K562 (cell line): ENCODE measurements around the gene PRPS1L1. TPM values are rescaled to one million over a fixed set of nuclear protein-coding genes. Genes with fewer than 3 reads are reported as not detected.

Experiments
- ATAC-seq: fragments of 200-7000 bp; cut with Tn5 transposase; 3 replicates; pipeline ENCODE4 v1.9.1; 2020; ENCODE audit warnings: moderate library complexity
- BruUV-seq: library from RNA; stranded (reverse); fragments of 400-500 nt; replicated peaks from 2 replicates; lab custom pipeline; 2021; lab: Mats Ljungman, UMichigan
- CTCF ChIA-PET: fragments of 300-600 bp; formaldehyde crosslinking; extraction: SDS; loops from one replicate; lab custom pipeline; 2021; ENCODE audit warnings: low intra/inter-chr PET ratio; lab: Yijun Ruan, JAX
- POLR2A ChIA-PET: fragments of 300-600, 350-650 bp; sonication (Branson Sonifier 250); formaldehyde crosslinking; extraction: SDS; loops from one replicate; lab custom pipeline; 2021; ENCODE audit warnings: antibody characterized with exemption, inconsistent platforms; lab: Yijun Ruan, JAX
- DNase-seq, 4 experiments: peaks; one replicate each; pipeline versions ENCODE4 v3.0.0 to v3.0.0-alpha.2; 2011 to 2018; ENCODE audit warnings: low spot score in 3 of 4, mixed read lengths in 3 of 4; ENCODE audit errors: extremely low read depth in 1 of 4
- FAIRE-seq: peaks from 2 replicates; lab custom pipeline; 2011; peaks lifted over from hg19 to GRCh38; lab: Jason Lieb, UNC
- H2AFZ ChIP-seq: 2 replicates; pipeline ENCODE4 v1.6.0; 2011; ENCODE audit warnings: low read depth, low read length, control low read depth, inconsistent platforms
- H3K27ac ChIP-seq: fragments of 200-600 bp; 3 replicates; pipeline ENCODE4 v1.8.0; 2011; ENCODE audit warnings: low read depth, mild to moderate bottlenecking, control low read depth, inconsistent platforms, low read length, moderate library complexity, mixed read lengths; ENCODE audit errors: extremely low read depth
- H3K27me3 ChIP-seq, 2 experiments: fragments of 300-600 bp in 1 of 2; 2 replicates in 1 of 2; 3 replicates in 1 of 2; pipeline versions ENCODE4 v1.6.0 to v1.8.0; 2011; ENCODE audit warnings: inconsistent platforms in 2 of 2, low read length in 2 of 2, mild to moderate bottlenecking in 1 of 2, mixed read lengths in 1 of 2, moderate library complexity in 1 of 2; ENCODE audit not compliant: control insufficient read depth in 2 of 2, insufficient read depth in 2 of 2
- H3K36me3 ChIP-seq: fragments of 300-600 bp; 3 replicates; pipeline ENCODE4 v1.8.0; 2011; ENCODE audit warnings: mild to moderate bottlenecking, low read length, inconsistent platforms; ENCODE audit not compliant: control insufficient read depth, insufficient read depth
- H3K4me1 ChIP-seq, 2 experiments: fragments of 200-600 bp in 1 of 2; replicated peaks in 1 of 2; 2 replicates in 1 of 2; 3 replicates in 1 of 2; pipeline versions ENCODE4 v1.5.1 to v1.8.0; 2011; ENCODE audit warnings: inconsistent platforms in 2 of 2, low read length in 2 of 2, mild to moderate bottlenecking in 1 of 2, mixed read lengths in 1 of 2, moderate library complexity in 1 of 2; ENCODE audit not compliant: control insufficient read depth in 2 of 2, insufficient read depth in 2 of 2
- H3K4me2 ChIP-seq: 2 replicates; pipeline ENCODE4 v1.6.1; 2011; ENCODE audit warnings: low read length, control low read depth, inconsistent platforms, mixed read lengths; ENCODE audit not compliant: insufficient read depth
- H3K4me3 ChIP-seq: fragments of 200-600 bp; sonication (generic), shearing (Covaris generic); 2 replicates; pipeline ENCODE4 v1.5.1; 2016; ENCODE audit warnings: control low read depth, inconsistent platforms
- H3K79me2 ChIP-seq: fragments of 200-600 bp; 3 replicates; pipeline ENCODE4 v1.8.0; 2011; ENCODE audit warnings: low read length, inconsistent platforms; ENCODE audit not compliant: control insufficient read depth, insufficient read depth
- H3K9ac ChIP-seq, 2 experiments: 2 replicates each; pipeline versions ENCODE4 v1.6.0 to v1.6.1; 2011; ENCODE audit warnings: low read depth in 2 of 2, low read length in 2 of 2, control low read depth in 1 of 2, inconsistent platforms in 1 of 2, mild to moderate bottlenecking in 1 of 2, mixed read lengths in 1 of 2; ENCODE audit not compliant: insufficient read depth in 1 of 2
- H3K9me1 ChIP-seq: one replicate; pipeline ENCODE4 v1.6.0; 2011; ENCODE audit warnings: inconsistent platforms, mild to moderate bottlenecking, low read length, moderate library complexity; ENCODE audit not compliant: control insufficient read depth, insufficient read depth
- H3K9me3 ChIP-seq: replicated peaks from 2 replicates; pipeline ENCODE4 v1.5.1; 2011; ENCODE audit warnings: low read depth, low read length, inconsistent platforms; ENCODE audit not compliant: control insufficient read depth, insufficient read depth
- H4K20me1 ChIP-seq: replicated peaks from 2 replicates; pipeline ENCODE4 v1.6.1; 2011; ENCODE audit warnings: low read length, inconsistent platforms, mixed read lengths; ENCODE audit not compliant: control insufficient read depth, insufficient read depth
- CHD7 ChIP-seq: fragments of 200-600 bp; sonication (generic); IDR thresholded peaks from one replicate; pipeline ENCODE4 v1.6.1; 2012; ENCODE audit warnings: mild to moderate bottlenecking, low read depth, low read length, inconsistent platforms
- ILK ChIP-seq: fragments of 450-650 bp; IDR thresholded peaks from 2 replicates; pipeline ENCODE4 v1.6.1; 2016; ENCODE audit warnings: missing genetic modification characterization, low read depth, mild to moderate bottlenecking, missing compliant biosample characterization, moderate library complexity, borderline replicate concordance
- TFAP4 ChIP-seq: sonication (generic); formaldehyde crosslinking; IDR thresholded peaks from 2 replicates; pipeline ENCODE4 v1.8.0; 2022; ENCODE audit warnings: missing genetic modification reagents, mild to moderate bottlenecking, moderate library complexity, borderline replicate concordance
- ZC3H8 ChIP-seq: fragments of 450-650 bp; IDR thresholded peaks from 2 replicates; pipeline ENCODE4 v1.6.1; 2017
- ZNF224 ChIP-seq: sonication (generic); formaldehyde crosslinking; IDR thresholded peaks from 2 replicates; pipeline ENCODE4 v1.8.0; 2022; ENCODE audit warnings: mild to moderate bottlenecking, missing genetic modification reagents
- WGBS: fragments of 100-300 bp; shearing (Covaris generic); methylation state at CpG from one replicate; pipeline ENCODE4 v1.1.6; 2016; ENCODE audit warnings: low coverage, mixed read lengths; ENCODE audit not compliant: insufficient coverage; ENCODE audit errors: missing lambda C conversion rate; 5-methylcytosine and 5-hydroxymethylcytosine counted together
- in situ Hi-C: fragments of 300-500 bp; cut with MboI; formaldehyde crosslinking; loops from 4 replicates; pipeline ENCODE4 v1.15.0; 2018; ENCODE audit warnings: inconsistent platforms, mixed read lengths
- intact Hi-C: fragments of 100-400 bp; cut with micrococcal nuclease; formaldehyde crosslinking; loops from 2 replicates; pipeline ENCODE4 v1.14.2; 2022
- polyA plus RNA-seq, 8 experiments: library from polyadenylated mRNA; depleted of rRNA in 4 of 8; stranded (reverse) in 5 of 8; unstranded in 3 of 8; fragments of >200 nt; fragmentation: Nextera tagmentation in 2 of 8; fragmentation: Illumina TruSeq in 1 of 8; extraction: Ambion mirVana in 2 of 8; extraction: Trizol in 1 of 8; gene quantifications; 2 replicates each; pipeline versions ENCODE4 v1.2.1 to v1.2.3, GENCODE V29; 2011 to 2014; ENCODE audit warnings: inconsistent platforms in 1 of 8, missing spikeins in 1 of 8
- total RNA-seq, 7 experiments: library from RNA; depleted of rRNA in 6 of 7; stranded (reverse); fragments of >200 nt in 6 of 7; fragmentation: Illumina TruSeq in 2 of 7; extraction: Trizol in 2 of 7; gene quantifications; 2 replicates each; pipeline versions ENCODE4 v1.2.1 to v1.2.3, GENCODE V29; 2011 to 2021; ENCODE audit warnings: low replicate concordance in 1 of 7
- TF ChIP-seq, protein P1 (sequence below): sonication (generic); formaldehyde crosslinking; IDR thresholded peaks from 2 replicates; pipeline ENCODE4 v1.5.0; 2020; ENCODE audit warnings: missing genetic modification reagents

The PRPS1L1 gene
- total and polyA plus RNA-seq, 9 of the 15 experiments (the other 6 are each of a cell fraction or from before 2014, with no cell fraction given) = 0.07 to 0.10 (median 0.08) TPM; not detected in 6

GRCh38 chr7:18053177-18053928 lies 25.7 kb upstream of the PRPS1L1 start:
- in situ Hi-C loops (loop anchor here (25.0 kb wide), 1 partner anchor 284 kb away; no protein-coding TSS in a partner anchor), intact Hi-C loops (no loop called here)
- H3K9ac ChIP-seq = no peak overlapping the region
- no peak overlapping the region for H2AFZ ChIP-seq
- peaks cover 4% of the 10 kb centered on the region in 2 experiments; a peak in 1 of 5 replicates for H3K27me3 ChIP-seq
- no peaks in the 10 kb centered on the region for H3K79me2 ChIP-seq
- no TSS peak for BruUV-seq
- ChIA-PET POLR2A (interaction anchor here (0.6 kb wide), 1 partner anchor 14 kb away, joined by 3 read pairs; no protein-coding TSS in a partner anchor), CTCF (no interaction called here)
- no peaks in the 10 kb centered on the region for H4K20me1 ChIP-seq
- WGBS = 0% methylated on average over 2 of the region's 2 CpGs
- H3K27ac ChIP-seq = no peak overlapping the region
- H3K36me3 ChIP-seq = no peaks in the 10 kb centered on the region
- H3K4me1 ChIP-seq = no peaks in the 10 kb centered on the region
- FAIRE-seq (no peak), DNase-seq (no peak), ATAC-seq (no peak)
- no peaks in the 10 kb centered on the region for H3K9me3 ChIP-seq
- H3K9me1 ChIP-seq = no peaks in the 10 kb centered on the region
- H3K4me2 ChIP-seq = no peak overlapping the region
- H3K4me3 ChIP-seq = no peak overlapping the region
- TF ChIP-seq CHD7 (no peak), ZNF224 (no peak), ILK (no peak), ZC3H8 (no peak), TFAP4 (CRISPR knock-in tag) (no peak)
- TF ChIP-seq, protein P1, sequence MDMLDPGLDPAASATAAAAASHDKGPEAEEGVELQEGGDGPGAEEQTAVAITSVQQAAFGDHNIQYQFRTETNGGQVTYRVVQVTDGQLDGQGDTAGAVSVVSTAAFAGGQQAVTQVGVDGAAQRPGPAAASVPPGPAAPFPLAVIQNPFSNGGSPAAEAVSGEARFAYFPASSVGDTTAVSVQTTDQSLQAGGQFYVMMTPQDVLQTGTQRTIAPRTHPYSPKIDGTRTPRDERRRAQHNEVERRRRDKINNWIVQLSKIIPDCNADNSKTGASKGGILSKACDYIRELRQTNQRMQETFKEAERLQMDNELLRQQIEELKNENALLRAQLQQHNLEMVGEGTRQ (CRISPR knock-in tag) = no peak
